KMS-11 (cell line): ENCODE results near the gene GCNA.

Experiments
- H2AFZ ChIP-seq: fragments of 200-600 bp; sonication (generic); 2 replicates; pipeline ENCODE4 v1.6.1; 2016; ENCODE audit warnings: antibody characterized with exemption, mixed run types, low read depth
- H3K27ac ChIP-seq: fragments of 200-600 bp; sonication (generic); 2 replicates; pipeline ENCODE4 v1.6.1; 2016; ENCODE audit warnings: mild to moderate bottlenecking, mixed run types
- H3K27me3 ChIP-seq: fragments of 200-600 bp; sonication (generic); 2 replicates; pipeline ENCODE4 v1.6.1; 2017; ENCODE audit warnings: mild to moderate bottlenecking, low read depth, mixed run types, moderate library complexity; ENCODE audit not compliant: insufficient read depth
- H3K36me3 ChIP-seq: fragments of 200-600 bp; sonication (generic); 2 replicates; pipeline ENCODE4 v1.6.1; 2017; ENCODE audit warnings: mild to moderate bottlenecking, mixed run types; ENCODE audit not compliant: insufficient read depth
- H3K4me1 ChIP-seq: fragments of 200-600 bp; sonication (generic); 2 replicates; pipeline ENCODE4 v1.6.1; 2016; ENCODE audit warnings: mild to moderate bottlenecking, low read depth, mixed run types; ENCODE audit not compliant: poor library complexity, severe bottlenecking
- H3K4me2 ChIP-seq: fragments of 200-600 bp; sonication (generic); 2 replicates; pipeline ENCODE4 v1.7.0; 2016; ENCODE audit warnings: mild to moderate bottlenecking, mixed run types
- H3K4me3 ChIP-seq: fragments of 200-600 bp; sonication (generic); IDR thresholded peaks from 2 replicates; pipeline ENCODE4 v1.6.1; 2017; ENCODE audit warnings: low read depth, low read length, mixed read lengths; ENCODE audit not compliant: insufficient read depth
- H3K79me2 ChIP-seq: fragments of 200-600 bp; sonication (generic); 2 replicates; pipeline ENCODE4 v1.6.1; 2016; ENCODE audit warnings: low read depth, mixed run types; ENCODE audit not compliant: insufficient read depth
- H3K9ac ChIP-seq: fragments of 200-600 bp; sonication (generic); 2 replicates; pipeline ENCODE4 v1.6.1; 2016; ENCODE audit warnings: mild to moderate bottlenecking, mixed run types
- H4K20me1 ChIP-seq: fragments of 200-600 bp; sonication (generic); 2 replicates; pipeline ENCODE4 v1.6.1; 2016; ENCODE audit warnings: mild to moderate bottlenecking, mixed run types; ENCODE audit not compliant: insufficient read depth
- TF ChIP-seq, protein P1 (sequence below): fragments of 200-600 bp; sonication (generic); conservative IDR thresholded peaks from 2 replicates; pipeline ENCODE4 v1.6.1; 2017; ENCODE audit warnings: low read depth, mild to moderate bottlenecking, antibody characterized with exemption, low read length, moderate library complexity, mixed read lengths

Gene GCNA

DNA sequence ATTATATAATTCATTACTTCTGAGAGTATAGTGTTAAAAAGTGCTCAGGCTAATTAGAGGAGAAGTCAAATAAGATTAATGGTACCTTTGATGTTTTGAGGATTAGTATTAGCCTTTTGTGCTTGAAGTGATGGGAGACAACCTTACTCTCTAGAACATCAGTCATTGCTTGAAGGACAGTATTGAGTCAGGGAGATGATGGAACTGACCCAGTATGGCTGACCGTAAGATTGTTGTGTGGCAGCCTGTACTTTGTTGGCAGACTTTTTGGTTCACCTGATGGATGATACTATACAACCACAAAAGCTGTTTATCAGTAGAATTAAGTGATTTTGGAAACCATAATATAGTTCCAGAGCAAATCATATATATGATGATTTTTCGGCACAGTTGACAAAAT lies 35.4 kb upstream of the GCNA start:
- Histone ChIP-seq H3K4me3 (no peak overlapping the region), H3K79me2 (peaks cover 98% of the 10 kb centered on the region), H3K27ac (no peak overlapping the region), H4K20me1 (peaks cover 63% of the 10 kb centered on the region), H3K9ac (no peak overlapping the region), H3K27me3 (no peaks in the 10 kb centered on the region), H3K4me2 (no peak overlapping the region), H3K36me3 (peaks cover 11% of the 10 kb centered on the region), H3K4me1 (peaks cover 56% of the 10 kb centered on the region), H2AFZ (no peak overlapping the region)
- TF ChIP-seq, protein P1, sequence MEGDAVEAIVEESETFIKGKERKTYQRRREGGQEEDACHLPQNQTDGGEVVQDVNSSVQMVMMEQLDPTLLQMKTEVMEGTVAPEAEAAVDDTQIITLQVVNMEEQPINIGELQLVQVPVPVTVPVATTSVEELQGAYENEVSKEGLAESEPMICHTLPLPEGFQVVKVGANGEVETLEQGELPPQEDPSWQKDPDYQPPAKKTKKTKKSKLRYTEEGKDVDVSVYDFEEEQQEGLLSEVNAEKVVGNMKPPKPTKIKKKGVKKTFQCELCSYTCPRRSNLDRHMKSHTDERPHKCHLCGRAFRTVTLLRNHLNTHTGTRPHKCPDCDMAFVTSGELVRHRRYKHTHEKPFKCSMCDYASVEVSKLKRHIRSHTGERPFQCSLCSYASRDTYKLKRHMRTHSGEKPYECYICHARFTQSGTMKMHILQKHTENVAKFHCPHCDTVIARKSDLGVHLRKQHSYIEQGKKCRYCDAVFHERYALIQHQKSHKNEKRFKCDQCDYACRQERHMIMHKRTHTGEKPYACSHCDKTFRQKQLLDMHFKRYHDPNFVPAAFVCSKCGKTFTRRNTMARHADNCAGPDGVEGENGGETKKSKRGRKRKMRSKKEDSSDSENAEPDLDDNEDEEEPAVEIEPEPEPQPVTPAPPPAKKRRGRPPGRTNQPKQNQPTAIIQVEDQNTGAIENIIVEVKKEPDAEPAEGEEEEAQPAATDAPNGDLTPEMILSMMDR: no peak

DNA sequence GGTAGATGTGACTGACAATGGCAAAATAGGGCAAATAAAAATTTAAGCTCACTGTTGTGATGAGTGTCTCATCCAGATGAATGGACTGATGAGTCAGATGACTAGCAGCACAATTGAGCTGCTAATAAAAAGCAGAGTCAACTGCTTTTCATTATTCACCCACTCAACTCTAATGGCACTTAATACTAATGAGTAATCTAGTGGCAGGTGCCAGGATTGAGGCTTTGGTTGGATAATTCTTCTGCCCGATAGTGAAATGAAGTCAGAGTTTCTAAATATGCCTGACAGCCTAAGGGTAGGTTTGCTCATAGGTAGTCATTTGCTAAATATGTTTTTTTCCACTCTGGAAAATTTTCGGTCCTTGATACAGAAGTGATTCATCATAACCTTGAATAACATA lies 34.9 kb upstream of the GCNA start:
- H3K9ac ChIP-seq: no peak overlapping the region

DNA sequence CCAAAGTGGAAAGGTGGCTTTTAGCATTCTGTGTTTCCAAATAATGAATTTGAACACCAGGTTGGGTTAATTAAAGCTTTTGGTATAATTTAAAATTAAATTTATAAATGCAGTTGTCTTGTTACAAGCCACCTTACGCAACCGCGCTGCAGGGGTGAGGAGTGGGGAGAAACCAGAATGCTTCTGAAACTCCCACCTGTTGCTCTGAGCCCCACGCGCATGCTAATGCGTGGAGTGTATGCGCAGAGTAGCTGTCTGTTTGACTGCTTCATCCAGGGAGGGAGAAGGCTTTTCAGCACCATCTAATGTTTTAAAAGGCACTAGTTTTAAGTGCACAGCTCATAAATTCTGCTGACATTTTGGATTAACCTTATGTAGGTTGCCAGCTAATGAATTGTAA lies 32.9 kb upstream of the GCNA start:
- Histone ChIP-seq H3K79me2 (peaks cover 88% of the 10 kb centered on the region), H3K9ac (no peak overlapping the region), H2AFZ (no peak overlapping the region), H3K27ac (no peak overlapping the region), H3K4me3 (no peak overlapping the region), H3K36me3 (no peaks in the 10 kb centered on the region; the same call in 1 of the 2 replicates), H3K27me3 (no peaks in the 10 kb centered on the region), H4K20me1 (peaks cover 42% of the 10 kb centered on the region), H3K4me1 (peaks cover 30% of the 10 kb centered on the region), H3K4me2 (no peak overlapping the region)
- TF ChIP-seq, protein P1: no peak

More for the DNA sequence above, 34.9 kb upstream of the GCNA start:
- H3K79me2 ChIP-seq: peaks cover 98% of the 10 kb centered on the region
- H3K4me3 ChIP-seq: no peak overlapping the region
- H3K36me3 ChIP-seq: peaks cover 6% of the 10 kb centered on the region; the same call in 1 of the 2 replicates
- H3K4me2 ChIP-seq: no peak overlapping the region
- H3K4me1 ChIP-seq: peaks cover 51% of the 10 kb centered on the region
- peaks cover 59% of the 10 kb centered on the region for H4K20me1 ChIP-seq
- no peak overlapping the region for H3K27ac ChIP-seq
- no peak overlapping the region for H2AFZ ChIP-seq
- no peaks in the 10 kb centered on the region for H3K27me3 ChIP-seq
- TF ChIP-seq, protein P1: no peak

DNA sequence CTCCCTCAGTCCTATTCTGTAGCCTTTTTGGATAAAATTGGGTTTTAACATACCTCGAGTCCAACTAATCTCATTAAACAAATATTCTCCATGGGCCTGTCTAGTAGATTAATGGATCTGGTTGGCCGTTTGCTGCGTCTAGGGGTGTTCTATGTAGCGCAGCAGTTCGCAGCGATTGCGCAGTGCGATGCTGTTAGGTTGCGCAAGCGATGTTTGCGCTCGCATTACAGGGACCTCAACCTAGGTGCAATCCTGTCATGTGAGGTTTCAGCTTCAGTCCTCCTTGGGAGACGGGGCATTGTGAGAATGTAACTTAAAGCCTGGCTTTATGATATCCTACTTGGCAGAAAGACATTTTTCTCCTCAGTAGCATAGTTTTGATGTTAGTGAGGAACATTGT lies 31.4 kb upstream of the GCNA start:
- Histone ChIP-seq H3K36me3 (no peaks in the 10 kb centered on the region), H4K20me1 (peaks cover 27% of the 10 kb centered on the region)
- TF ChIP-seq, protein P1: no peak

More for the DNA sequence above, 31.4 kb upstream of the GCNA start:
- Histone ChIP-seq H3K4me2 (no peak overlapping the region), H2AFZ (no peak overlapping the region), H3K4me3 (no peak overlapping the region), H3K27me3 (no peaks in the 10 kb centered on the region), H3K79me2 (peaks cover 76% of the 10 kb centered on the region), H3K27ac (no peak overlapping the region), H3K9ac (no peak overlapping the region), H3K4me1 (peaks cover 15% of the 10 kb centered on the region)
